Measurements from ENCODE around the gene RTN4IP1. TPM values are rescaled to one million over a fixed set of nuclear protein-coding genes. Genes with fewer than 3 reads are reported as not detected.

The RTN4IP1 gene
- polyA plus RNA-seq, 1 of the 3 experiments (the other 2 are of a cell fraction), result 4.3 TPM

- Histone ChIP-seq H2AFZ (ENCODE audit: low read depth) (no peak overlapping the region), H3K4me2 (no peak overlapping the region), H3K9me2 (no peaks in the 10 kb centered on the region), H3K27ac (ENCODE audit: low read depth in 2 of 2, low read length in 1 of 2) (no peak overlapping the region), H4K20me1 (ENCODE audit: insufficient read depth) (no peaks in the 10 kb centered on the region), H3K9me3 (peaks cover 5% of the 10 kb centered on the region; the same call in 1 of the 2 replicates), H3F3A (replicated peaks; ENCODE audit: insufficient read depth) (no peaks in the 10 kb centered on the region), H3K79me2 (ENCODE audit: insufficient read depth) (peaks cover 26% of the 10 kb centered on the region), H3K4me3 (ENCODE audit: low read depth in 2 of 2, low read length in 1 of 2) (no peak overlapping the region), H3K27me3 (ENCODE audit: insufficient read depth) (no peaks in the 10 kb centered on the region), H3K36me3 (replicated peaks in 1 of 2; ENCODE audit: control insufficient read depth in 1 of 2, insufficient read depth in 2 of 2, low read length in 1 of 2) (no peaks in the 10 kb centered on the region), H3K4me1 (ENCODE audit: control insufficient read depth in 1 of 2, insufficient read depth in 2 of 2, low read depth in 1 of 2, low read length in 1 of 2) (peaks cover 4 to 11% of the 10 kb centered on the region in 2 experiments; a peak in 3 of 4 replicates), H3K9ac (no peak overlapping the region)
- TF ChIP-seq, protein P1, sequence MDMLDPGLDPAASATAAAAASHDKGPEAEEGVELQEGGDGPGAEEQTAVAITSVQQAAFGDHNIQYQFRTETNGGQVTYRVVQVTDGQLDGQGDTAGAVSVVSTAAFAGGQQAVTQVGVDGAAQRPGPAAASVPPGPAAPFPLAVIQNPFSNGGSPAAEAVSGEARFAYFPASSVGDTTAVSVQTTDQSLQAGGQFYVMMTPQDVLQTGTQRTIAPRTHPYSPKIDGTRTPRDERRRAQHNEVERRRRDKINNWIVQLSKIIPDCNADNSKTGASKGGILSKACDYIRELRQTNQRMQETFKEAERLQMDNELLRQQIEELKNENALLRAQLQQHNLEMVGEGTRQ (IDR thresholded peaks at IDR 0.05; ENCODE audit: borderline replicate concordance, low read depth, low read length), result no peak
- no peak for TF ChIP-seq SIN3A (IDR thresholded peaks at IDR 0.05; ENCODE audit: borderline replicate concordance, low read depth, low read length)
- TF ChIP-seq, protein P2, sequence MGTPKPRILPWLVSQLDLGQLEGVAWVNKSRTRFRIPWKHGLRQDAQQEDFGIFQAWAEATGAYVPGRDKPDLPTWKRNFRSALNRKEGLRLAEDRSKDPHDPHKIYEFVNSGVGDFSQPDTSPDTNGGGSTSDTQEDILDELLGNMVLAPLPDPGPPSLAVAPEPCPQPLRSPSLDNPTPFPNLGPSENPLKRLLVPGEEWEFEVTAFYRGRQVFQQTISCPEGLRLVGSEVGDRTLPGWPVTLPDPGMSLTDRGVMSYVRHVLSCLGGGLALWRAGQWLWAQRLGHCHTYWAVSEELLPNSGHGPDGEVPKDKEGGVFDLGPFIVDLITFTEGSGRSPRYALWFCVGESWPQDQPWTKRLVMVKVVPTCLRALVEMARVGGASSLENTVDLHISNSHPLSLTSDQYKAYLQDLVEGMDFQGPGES (IDR thresholded peaks at IDR 0.05; ENCODE audit: low read depth, low read length), result no peak
- no peak for TF ChIP-seq TAF1 (IDR thresholded peaks at IDR 0.05; ENCODE audit: borderline replicate concordance, low read depth, low read length)
- no peak for TF ChIP-seq TEAD4 (IDR thresholded peaks at IDR 0.05; ENCODE audit: borderline replicate concordance, insufficient read depth)
- TF ChIP-seq RFX5 (IDR thresholded peaks at IDR 0.05; ENCODE audit: low read length), result no peak
- TF ChIP-seq CHD2 (IDR thresholded peaks at IDR 0.05; ENCODE audit: low read length, partially characterized antibody), result no peak
- TF ChIP-seq RCOR1 (IDR thresholded peaks at IDR 0.05; ENCODE audit: low read length), result no peak
- no peak for TF ChIP-seq RAD21 (IDR thresholded peaks at IDR 0.05; ENCODE audit: low read length)
- TF ChIP-seq NFIC (IDR thresholded peaks at IDR 0.05; ENCODE audit: borderline replicate concordance), result no peak
- no peak for TF ChIP-seq ZBTB33 (IDR thresholded peaks at IDR 0.05; ENCODE audit: borderline replicate concordance, low read depth)
- 70% methylated on average over 2 of the region's 2 CpGs for WGBS (ENCODE audit: low lambda C conversion rate)
- ChIA-PET CTCF (no interaction called here), POLR2A (no interaction called here)
- DNase-seq, result no peak
These were observed 2.8 kb downstream of the RTN4IP1 start for GRCh38 chr6:106626485-106626884.

GRCh38 chr6:106623039-106623438 lies 6.3 kb downstream of the RTN4IP1 start:
- H3K9me2 ChIP-seq, result no peaks in the 10 kb centered on the region
- H3K27me3 ChIP-seq (ENCODE audit: insufficient read depth), result no peaks in the 10 kb centered on the region
- no peaks in the 10 kb centered on the region for H4K20me1 ChIP-seq (ENCODE audit: insufficient read depth)
- POLR2A ChIA-PET, result no interaction called here
- no peak for DNase-seq
- no peak overlapping the region for H3K4me3 ChIP-seq (ENCODE audit: low read depth in 2 of 2, low read length in 1 of 2)
- CTCF ChIA-PET, result interaction anchor here (2.1 to 3.6 kb wide), 2 partner anchors 13 to 356 kb away, joined by 8 to 15 read pairs; no protein-coding TSS in a partner anchor
- H3K27ac ChIP-seq (ENCODE audit: low read depth in 2 of 2, low read length in 1 of 2), result no peak overlapping the region
- H3K9ac ChIP-seq, result no peak overlapping the region
- H3K36me3 ChIP-seq (replicated peaks in 1 of 2; ENCODE audit: control insufficient read depth in 1 of 2, insufficient read depth in 2 of 2, low read length in 1 of 2), result peaks cover 2% of the 10 kb centered on the region in 2 experiments
- no peak overlapping the region for H2AFZ ChIP-seq (ENCODE audit: low read depth)
- H3K79me2 ChIP-seq (ENCODE audit: insufficient read depth), result 0 out of 2 replicates have a peak, but pooled peaks cover 5% of the 10 kb centered on the region
- no peaks in the 10 kb centered on the region for H3F3A ChIP-seq (replicated peaks; ENCODE audit: insufficient read depth)
- H3K4me1 ChIP-seq (ENCODE audit: control insufficient read depth in 1 of 2, insufficient read depth in 2 of 2, low read depth in 1 of 2, low read length in 1 of 2), result no peaks in the 10 kb centered on the region; a peak in 1 of 4 replicates
- WGBS (ENCODE audit: low lambda C conversion rate), result 22% methylated on average over 1 of the region's 1 CpG
- H3K4me2 ChIP-seq, result no peak overlapping the region
- 0 out of 2 replicates have a peak, but pooled peaks cover 5% of the 10 kb centered on the region for H3K9me3 ChIP-seq
- TF ChIP-seq PBX3 (IDR thresholded peaks at IDR 0.05) (no peak), EZH2phosphoT487 (IDR thresholded peaks at IDR 0.05; ENCODE audit: borderline replicate concordance, low read depth) (no peak), EP300 (IDR thresholded peaks at IDR 0.05; ENCODE audit: borderline replicate concordance in 1 of 2, low read depth in 1 of 2, low read length in 1 of 2) (no peak), POLR2AphosphoS5 (IDR thresholded peaks at IDR 0.05; ENCODE audit: low read depth, low read length) (no peak), SMC3 (IDR thresholded peaks at IDR 0.05; ENCODE audit: low read depth, low read length) (no peak)
- TF ChIP-seq, protein P3, sequence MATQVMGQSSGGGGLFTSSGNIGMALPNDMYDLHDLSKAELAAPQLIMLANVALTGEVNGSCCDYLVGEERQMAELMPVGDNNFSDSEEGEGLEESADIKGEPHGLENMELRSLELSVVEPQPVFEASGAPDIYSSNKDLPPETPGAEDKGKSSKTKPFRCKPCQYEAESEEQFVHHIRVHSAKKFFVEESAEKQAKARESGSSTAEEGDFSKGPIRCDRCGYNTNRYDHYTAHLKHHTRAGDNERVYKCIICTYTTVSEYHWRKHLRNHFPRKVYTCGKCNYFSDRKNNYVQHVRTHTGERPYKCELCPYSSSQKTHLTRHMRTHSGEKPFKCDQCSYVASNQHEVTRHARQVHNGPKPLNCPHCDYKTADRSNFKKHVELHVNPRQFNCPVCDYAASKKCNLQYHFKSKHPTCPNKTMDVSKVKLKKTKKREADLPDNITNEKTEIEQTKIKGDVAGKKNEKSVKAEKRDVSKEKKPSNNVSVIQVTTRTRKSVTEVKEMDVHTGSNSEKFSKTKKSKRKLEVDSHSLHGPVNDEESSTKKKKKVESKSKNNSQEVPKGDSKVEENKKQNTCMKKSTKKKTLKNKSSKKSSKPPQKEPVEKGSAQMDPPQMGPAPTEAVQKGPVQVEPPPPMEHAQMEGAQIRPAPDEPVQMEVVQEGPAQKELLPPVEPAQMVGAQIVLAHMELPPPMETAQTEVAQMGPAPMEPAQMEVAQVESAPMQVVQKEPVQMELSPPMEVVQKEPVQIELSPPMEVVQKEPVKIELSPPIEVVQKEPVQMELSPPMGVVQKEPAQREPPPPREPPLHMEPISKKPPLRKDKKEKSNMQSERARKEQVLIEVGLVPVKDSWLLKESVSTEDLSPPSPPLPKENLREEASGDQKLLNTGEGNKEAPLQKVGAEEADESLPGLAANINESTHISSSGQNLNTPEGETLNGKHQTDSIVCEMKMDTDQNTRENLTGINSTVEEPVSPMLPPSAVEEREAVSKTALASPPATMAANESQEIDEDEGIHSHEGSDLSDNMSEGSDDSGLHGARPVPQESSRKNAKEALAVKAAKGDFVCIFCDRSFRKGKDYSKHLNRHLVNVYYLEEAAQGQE (IDR thresholded peaks at IDR 0.05; ENCODE audit: low read depth, low read length), result no peak
- TF ChIP-seq, protein P4, sequence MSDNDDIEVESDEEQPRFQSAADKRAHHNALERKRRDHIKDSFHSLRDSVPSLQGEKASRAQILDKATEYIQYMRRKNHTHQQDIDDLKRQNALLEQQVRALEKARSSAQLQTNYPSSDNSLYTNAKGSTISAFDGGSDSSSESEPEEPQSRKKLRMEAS (IDR thresholded peaks at IDR 0.05; ENCODE audit: low read depth), result no peak

Data from SK-N-SH (cell line).